Astrocyte of the cerebellum (primary cell): ENCODE measurements around the gene IMP3.

ENCODE experiments used
- DNase-seq: peaks from one replicate; pipeline ENCODE4 v3.0.0-alpha.2; 2011; ENCODE audit warnings: low read depth
- H3K4me3 ChIP-seq: 2 replicates; pipeline ENCODE4 v1.5.1; 2011; ENCODE audit warnings: mild to moderate bottlenecking, low read depth, low read length, moderate library complexity
- CTCF ChIP-seq: IDR thresholded peaks from 2 replicates; pipeline ENCODE4 v1.5.1; 2012; ENCODE audit warnings: low read length, low read depth, moderate library complexity, mild to moderate bottlenecking; ENCODE audit errors: missing control alignments
- in situ Hi-C: cut with HindIII; loops from 2 replicates; pipeline ENCODE4 v1.10.0; 2017; ENCODE audit warnings: low sequenced_read_pairs

IMP3 gene

GRCh38 chr15:75649045-75649761 is 9.2 kb upstream of the IMP3 start:
- H3K4me3 ChIP-seq, result peak overlapping the region; percentile 87
- no peak for DNase-seq

DNA sequence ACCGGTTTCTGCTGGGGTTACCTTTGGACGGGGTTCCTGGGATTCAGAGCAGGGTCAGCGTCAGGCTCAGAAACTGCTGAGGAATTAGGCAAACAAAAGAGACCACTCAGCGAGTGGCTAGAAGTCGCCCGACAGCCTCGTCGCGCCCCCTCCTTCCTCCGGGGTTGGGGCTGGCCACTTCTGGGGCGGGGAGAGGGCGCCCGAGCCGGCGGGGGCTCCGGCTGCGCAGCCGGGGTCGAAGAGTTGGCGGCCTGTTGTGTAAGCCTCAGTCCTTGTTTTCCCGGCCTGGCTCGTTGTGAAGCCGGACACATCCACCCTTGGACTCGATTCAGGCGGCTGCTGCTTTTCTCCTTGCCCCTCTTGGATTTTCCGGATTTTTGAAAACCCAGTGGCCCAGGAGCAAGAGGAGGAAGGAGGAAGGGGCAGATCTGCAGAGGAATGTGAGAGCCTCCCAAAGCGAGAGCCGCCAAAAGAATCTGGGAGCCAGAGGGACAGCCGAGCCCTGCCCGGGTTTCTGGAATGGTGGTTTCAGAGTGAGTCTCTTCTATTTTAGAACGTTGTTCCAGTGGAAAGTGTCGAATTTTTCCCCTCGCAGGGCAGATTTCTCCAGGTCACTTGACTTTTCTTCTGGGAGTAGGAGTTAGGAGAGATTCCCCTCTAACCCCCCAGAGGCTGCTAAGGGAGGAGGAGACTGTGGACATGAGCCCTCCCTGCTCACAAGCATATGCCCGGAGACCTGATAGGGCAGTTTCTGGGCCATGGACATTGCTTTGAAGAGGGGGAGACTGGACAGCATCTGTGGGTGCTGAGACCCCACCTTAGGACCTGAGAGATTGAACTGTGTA is 8.4 kb upstream of the IMP3 start:
- H3K4me3 ChIP-seq, result peak overlapping the region; percentile 87
- in situ Hi-C loops, result loop anchor here (25.0 kb wide), 2 partner anchors 164 to 186 kb away; partner anchors contain the start of gene SIN3A
- TF ChIP-seq CTCF, result no peak
- DNase-seq, result no peak

More at GRCh38 chr15:75649045-75649761, 9.2 kb upstream of the IMP3 start:
- in situ Hi-C loops, result loop anchor here (25.0 kb wide), 2 partner anchors 163 to 187 kb away; partner anchors contain the start of gene SIN3A
- TF ChIP-seq CTCF, result no peak

GRCh38 chr15:75647370-75648155 is 7.5 kb upstream of the IMP3 start, which contains the start of gene SNX33:
TSS of gene SNX33 (plus strand) at chr15:75647912. CDS start at chr15:75649103, 1,191 bp downstream.
- peak; percentile 63 for DNase-seq
- peak within 1 kb of the TSS; percentile 87 for H3K4me3 ChIP-seq
- TF ChIP-seq CTCF, result peak; percentile 60
- in situ Hi-C loops, result loop anchor here (25.0 kb wide), 2 partner anchors 165 to 185 kb away; partner anchors contain the start of gene SIN3A

DNA sequence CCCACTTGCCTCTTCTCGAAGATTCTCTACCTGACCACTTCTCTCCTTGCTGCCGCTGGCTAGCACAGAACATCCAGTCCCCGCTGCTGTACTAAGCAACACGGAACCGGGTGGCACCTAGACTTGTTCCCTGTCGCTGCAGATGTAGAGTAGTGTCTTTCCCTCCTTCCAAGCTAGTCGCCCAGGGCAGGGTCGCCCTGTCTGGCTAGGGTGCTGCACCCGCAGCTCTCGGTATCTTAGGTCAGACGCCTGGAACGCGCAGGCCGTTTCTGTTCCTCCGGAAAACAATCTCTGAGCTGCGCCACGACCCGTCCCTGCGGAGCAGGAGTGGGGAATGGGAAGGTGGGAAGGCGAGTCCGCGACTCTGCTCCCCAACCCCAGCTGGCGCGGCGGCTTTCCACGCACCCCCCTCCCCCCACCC is 6.9 kb upstream of the IMP3 start:
- H3K4me3 ChIP-seq, result peak overlapping the region; percentile 87
- in situ Hi-C loops, result loop anchor here (25.0 kb wide), 2 partner anchors 165 to 185 kb away; partner anchors contain the start of gene SIN3A
- no peak for TF ChIP-seq CTCF
- DNase-seq, result no peak

DNA sequence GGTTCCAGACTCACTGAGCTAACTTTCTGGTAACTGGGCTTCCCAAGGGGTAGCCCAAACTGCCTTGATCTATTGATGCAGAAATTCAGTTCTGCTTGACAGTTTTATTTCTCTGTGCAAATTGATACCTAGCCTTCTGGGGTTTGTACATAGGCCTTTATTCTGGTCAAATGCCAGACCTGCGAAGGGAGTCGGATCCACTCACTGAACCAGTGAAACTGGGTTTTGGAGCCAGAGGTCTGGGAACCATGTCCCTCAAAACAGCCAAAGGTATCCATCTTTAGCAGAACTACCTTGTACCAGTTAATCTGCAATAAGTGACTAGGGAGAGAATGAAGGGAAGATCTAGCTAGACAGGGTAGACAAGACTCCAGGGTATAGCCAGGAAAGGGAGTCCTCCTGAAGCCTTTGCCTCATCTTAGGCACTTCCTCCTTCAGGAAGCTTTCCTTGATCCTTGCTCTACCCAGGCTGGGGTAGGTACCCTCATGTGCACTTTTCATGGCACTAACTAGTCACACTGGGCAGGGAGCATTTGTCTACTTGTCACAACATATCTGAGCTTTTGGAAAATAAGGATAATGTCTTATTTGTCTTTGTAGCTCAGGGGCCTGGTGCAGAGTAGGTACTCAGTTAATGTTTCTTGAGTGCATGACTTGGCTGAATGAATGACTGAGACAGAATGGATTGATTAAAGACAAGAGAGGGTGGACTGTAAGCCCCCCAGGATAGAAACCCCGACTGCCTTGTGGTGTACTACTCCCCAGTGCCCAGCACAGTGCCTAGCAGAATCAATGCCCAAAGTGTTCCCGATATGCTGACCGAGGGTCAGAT is 6.3 kb upstream of the IMP3 start:
- in situ Hi-C loops, result loop anchor here (25.0 kb wide), 2 partner anchors 166 to 184 kb away; partner anchors contain the start of gene SIN3A
- no peak for TF ChIP-seq CTCF
- no peak for DNase-seq
- H3K4me3 ChIP-seq, result peak overlapping the region; percentile 87
